Skin epidermis (tissue), 12 donors: ENCODE measurements around the gene SLC16A8.
"Not testable (repeated sequence)": the region's sequence is repeated elsewhere in the genome, so short reads cannot be mapped to it uniquely, and the experiment has no call there.

ENCODE experiments used
- H3K27ac ChIP-seq, 21 experiments: fragments of 200-600 bp; sonication (generic) in 11 of 21; one replicate each; pipeline ENCODE4 v1.5.0; 2020; ENCODE audit warnings: mild to moderate bottlenecking in 3 of 21, inconsistent platforms in 2 of 21, moderate library complexity in 2 of 21
- H3K4me3 ChIP-seq, 7 experiments: fragments of 200-600 bp; sonication (generic) in 2 of 7; one replicate each; pipeline ENCODE4 v1.5.0; 2020; ENCODE audit warnings: inconsistent platforms in 2 of 7, mild to moderate bottlenecking in 2 of 7, moderate library complexity in 1 of 7

The SLC16A8 gene

DNA sequence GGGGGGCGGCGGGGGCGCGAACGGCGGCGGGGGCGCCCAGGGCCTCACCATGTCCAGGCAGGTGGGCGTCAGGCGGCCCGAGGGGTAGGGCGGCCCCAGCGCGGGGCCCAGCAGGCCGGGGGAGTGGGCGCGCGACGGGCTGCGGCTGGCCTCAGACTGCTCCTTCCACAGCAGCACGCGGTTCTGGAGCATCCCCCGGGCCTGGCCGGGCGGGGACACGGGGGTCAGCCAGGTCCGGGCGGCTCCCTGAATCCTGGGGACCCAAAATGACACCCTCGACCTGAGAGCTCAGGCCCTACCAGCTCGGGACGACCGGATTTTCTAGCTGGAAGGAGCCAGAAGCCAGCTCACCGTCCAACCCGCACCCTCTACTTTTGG, 5.5 kb upstream of the SLC16A8 start:
- Histone ChIP-seq H3K4me3 (peak overlapping the region in 3 of 7 experiments; percentile 11 to 27 (median 13)), H3K27ac (peak overlapping the region in 1 of 21 experiments; percentile 26)

DNA sequence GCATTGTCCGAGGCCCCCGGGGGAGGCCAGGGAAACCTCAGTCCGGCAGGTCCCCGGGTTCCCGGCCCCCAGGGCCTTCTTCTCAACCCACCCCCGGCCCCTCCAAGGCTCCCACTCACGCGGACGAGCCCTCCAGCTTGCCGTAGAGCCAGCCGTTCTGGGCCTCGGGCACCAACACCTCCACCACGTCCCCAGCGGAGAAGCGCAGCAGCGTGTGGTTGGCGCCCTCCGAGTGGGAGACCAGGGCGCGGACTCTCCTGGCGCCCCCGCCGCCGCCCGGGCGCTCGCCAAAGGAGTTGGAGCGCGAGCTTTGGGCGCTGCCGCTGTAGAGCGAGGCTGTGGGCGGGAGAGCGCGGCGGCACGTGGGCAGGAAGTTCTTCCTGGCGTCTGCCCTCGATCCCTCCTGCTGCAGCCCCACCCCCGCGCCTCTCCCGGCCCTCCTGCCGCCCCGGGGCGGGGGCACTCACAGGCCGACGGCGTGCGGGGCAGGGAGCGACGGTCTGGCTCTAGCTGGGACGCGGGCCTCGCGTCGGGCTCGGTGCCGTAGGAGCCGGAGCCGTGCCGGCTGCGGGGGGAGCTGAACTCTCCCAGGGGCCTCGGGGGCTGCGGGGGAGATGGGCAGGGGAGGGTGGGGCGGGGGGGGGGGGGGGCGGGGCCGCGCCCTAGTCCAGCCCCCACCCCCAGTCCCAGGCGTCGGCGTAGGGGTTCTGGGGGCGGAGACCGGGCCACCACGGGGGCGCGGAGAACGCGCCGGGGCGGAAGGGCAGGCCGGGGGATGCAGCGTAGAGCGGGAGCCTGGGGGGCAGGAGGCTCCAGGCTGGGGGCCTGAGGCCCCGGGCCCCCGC, 4.9 kb upstream of the SLC16A8 start:
- H3K4me3 ChIP-seq, result peak overlapping the region in 6 of 7 experiments; percentile 1 to 27 (median 12)
- peak overlapping the region in 2 of 21 experiments; percentile 26 to 47 for H3K27ac ChIP-seq

DNA sequence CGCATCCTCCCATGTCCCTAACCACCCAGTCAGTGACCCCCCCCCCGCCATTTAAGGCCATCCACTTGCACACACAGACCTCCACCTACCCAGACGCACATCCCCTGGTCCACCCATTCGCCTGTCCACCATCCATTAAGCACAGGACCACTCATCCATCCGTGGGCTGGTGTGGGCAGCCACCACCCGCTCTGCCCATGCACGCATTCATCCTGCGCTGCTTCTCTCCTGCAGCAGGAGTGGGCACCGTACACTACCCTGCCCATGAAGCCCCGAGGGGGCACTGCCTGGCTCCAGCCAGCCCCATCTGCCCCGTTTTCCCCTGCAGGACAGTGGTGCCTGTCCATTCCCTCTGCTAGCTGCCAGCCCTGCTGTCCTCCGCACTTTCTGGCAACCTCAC, 3.9 kb upstream of the SLC16A8 start:
- no peak overlapping the region for H3K4me3 ChIP-seq
- no peak overlapping the region for H3K27ac ChIP-seq

DNA sequence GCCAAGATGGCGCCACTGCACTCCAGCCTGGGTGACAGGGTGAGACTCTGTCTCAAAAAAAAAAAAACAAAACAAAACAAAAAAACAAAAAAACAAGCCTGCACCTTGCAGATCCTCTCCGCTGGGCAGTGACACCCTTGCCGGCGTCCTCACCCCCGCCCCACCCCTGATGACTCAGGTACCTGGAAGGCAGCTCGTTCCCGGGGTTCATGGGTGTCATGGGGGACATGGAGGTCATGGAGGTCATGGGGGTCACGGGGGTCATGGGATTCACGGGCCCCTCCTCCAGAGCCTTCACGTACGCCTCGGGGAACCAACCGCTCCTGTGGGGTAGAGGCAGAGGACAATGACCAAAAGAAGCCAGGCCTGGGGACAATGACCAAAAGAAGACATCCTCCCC, 3.0 kb upstream of the SLC16A8 start:
- Histone ChIP-seq H3K4me3 (no peak overlapping the region), H3K27ac (no peak overlapping the region)

DNA sequence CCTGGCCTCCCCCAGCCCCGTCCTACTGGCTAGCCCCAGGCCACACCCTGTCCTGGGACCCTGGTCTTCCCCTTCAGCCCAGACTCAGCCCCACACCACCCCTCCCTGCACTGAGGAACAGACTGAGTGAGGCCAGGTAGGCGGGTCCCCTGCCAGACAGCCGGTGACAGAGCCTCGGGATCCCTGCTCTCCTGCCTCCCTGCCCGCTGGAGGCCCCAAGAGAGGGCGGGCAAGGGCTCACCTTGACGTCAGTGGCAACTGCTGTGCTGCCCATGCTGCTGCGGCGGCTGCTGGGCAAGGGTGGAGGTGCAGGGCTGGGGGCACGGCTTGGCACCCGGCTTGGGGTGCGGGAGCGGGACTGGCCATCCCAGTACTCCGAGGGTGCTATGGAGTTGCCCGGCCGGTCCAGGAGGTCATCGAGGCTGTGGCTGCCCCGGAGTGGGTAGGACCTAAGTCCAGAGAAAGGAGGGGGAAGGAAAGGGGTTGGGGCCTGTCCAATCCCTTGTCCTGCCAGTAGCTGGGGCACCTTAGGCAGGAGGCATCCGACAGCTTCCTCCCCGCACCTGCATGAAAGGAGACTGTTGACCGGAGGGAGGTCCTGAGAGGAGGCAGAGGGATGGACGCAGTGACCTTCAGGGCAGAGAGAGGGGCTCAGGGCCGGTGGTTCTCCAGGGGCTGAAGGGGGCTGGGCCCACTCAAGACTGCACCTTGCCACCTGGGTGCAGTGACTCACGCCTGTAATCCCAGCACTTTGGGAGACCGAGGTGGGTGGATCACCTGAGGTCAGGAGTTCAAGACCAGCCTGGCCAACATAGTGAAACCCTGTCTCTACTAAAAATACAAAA, 2.2 kb upstream of the SLC16A8 start:
- Histone ChIP-seq H3K4me3 (no peak overlapping the region), H3K27ac (no peak overlapping the region)

DNA sequence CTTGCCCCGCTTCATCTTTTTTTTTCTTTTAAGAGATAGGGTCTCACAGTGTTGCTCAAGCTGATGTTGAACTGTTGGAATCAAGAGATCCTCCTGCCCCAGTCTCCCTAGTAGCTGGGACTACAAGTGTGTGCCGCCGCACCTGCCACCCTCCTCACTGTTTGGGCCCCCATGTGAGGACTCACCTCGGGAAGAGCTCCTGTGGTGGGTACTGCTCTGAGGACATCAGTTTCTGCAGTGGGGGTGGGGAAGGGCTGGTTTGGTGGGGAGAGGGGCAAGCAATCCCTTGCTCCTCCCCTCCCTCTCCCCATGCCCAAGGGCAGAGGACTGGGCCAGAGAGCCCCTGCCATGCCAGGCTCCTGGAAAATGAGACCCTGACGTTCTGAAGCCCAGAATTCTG, 1.5 kb upstream of the SLC16A8 start:
- Histone ChIP-seq H3K27ac (no peak overlapping the region), H3K4me3 (no peak overlapping the region)

DNA sequence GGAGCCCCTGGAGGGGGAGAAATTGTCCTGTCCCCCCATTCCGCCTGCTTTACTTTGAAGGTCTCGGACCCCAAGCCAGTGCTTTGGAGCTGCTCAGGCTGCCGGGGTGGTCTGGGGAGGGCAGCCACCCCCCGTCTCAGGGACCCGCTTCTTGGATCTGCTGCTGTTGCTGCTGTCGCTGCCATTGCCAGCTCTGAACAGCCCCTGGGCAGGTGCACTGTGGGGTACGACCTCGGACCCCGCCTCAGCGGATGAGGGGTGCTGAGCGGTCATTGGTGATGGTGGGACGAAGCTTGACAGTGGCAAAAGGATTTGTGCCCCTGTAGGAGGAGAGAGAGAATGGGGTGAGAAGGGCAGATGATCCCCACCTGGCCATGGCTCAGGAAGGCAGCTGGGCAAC, 1.1 kb upstream of the SLC16A8 start:
- H3K27ac ChIP-seq, result no peak overlapping the region
- H3K4me3 ChIP-seq, result no peak overlapping the region

DNA sequence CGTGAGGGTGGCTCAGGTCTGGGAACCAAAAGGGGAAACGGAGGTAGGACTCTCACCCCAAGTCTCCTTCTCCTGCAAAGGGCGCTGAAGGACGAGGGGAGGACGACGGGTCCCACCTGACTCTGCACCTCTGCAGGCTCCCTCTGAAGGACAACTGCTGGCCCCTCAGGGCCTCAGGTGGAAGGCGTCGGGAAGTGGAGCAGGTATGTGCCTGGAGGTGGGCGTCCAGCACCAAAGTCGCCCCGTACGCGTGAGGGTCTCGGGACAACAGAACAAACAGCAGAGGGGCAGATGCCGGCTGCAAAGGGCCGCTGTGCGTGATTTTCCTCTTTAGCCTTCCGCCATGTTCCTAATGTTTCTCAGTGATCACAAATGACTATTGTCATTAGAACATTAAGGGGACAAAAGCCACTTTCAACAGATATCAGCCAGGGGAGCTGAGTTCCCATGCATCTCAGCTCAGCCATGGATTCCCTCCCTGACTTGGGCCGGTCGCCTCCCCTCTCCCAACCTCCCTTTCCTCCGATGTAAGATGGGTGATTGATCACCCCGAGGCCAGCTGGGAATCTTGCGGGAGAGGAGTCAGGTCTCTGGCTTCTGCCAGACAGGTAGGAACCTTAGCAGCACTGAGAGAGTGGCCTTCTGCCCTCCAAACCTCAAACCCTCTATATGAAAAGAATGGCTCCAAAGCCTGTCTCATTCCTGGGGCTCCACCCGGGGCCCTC, 836 bp downstream of the SLC16A8 start:
- Histone ChIP-seq H3K27ac (peak overlapping the region in 1 of 21 experiments; percentile 10), H3K4me3 (no peak overlapping the region)

DNA sequence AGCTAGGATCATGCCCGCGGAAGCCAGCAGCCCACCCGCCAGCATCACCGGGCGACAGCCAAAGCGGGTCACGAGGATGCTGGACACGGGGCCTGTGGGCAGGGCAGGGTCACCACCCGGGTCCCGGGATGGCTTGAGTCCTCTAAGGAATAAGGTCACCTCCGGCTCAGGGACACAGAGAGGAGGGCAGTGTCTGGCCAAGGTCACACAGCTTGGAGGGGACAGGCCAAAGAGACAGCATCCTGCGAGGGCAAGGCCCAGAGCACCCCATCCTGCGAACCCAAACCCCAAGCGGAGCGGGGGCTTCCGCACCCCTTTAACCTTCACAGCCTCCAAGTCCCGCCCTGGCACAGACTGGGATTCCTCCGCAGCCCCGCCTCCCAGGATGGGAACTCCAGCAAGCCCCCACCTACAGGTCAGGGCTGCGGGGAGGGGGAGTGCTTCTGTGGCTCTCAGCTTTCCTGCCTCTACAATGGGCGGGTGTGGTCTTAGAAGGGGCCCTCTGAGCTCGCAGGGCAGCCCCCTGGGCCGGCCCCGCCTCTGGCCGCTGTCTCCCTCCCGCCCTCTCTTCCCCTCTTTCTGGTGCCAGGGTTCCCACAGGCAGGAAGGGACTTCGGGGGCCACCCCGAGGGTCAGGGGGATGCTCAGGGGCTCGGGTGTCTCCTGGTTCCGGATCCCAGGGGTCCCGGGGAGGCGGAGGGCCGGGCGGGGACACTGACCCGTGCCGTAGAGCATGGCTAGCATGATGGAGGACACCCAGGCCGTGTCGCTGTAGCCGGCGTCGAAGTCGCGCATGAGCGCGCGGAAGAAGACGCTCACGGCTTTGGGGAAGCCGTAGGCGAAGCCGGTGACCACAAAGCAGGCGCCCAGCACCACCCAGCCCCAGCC, 1.8 kb downstream of the SLC16A8 start:
- H3K4me3 ChIP-seq, result peak overlapping the region in 3 of 7 experiments; percentile 15 to 36 (median 26)
- peak overlapping the region in 1 of 21 experiments; percentile 10 for H3K27ac ChIP-seq

DNA sequence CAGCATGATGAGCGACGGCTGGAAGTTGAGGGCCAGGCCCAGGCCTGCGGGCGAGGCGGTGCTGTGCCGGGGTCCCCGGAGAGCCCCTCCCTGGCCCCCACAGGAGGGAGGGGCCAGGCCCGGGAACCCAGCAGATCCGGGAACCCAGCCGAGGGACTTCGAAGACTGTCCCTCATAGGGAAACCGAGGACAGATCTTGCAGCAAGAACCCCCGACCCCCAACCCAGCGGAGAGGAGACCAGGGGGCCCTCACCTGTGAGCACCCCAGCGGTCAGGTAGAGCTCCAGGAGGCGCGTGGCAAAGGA, 2.4 kb downstream of the SLC16A8 start:
- H3K4me3 ChIP-seq, result peak overlapping the region; percentile 15 to 36 (median 20)
- no peak overlapping the region for H3K27ac ChIP-seq

DNA sequence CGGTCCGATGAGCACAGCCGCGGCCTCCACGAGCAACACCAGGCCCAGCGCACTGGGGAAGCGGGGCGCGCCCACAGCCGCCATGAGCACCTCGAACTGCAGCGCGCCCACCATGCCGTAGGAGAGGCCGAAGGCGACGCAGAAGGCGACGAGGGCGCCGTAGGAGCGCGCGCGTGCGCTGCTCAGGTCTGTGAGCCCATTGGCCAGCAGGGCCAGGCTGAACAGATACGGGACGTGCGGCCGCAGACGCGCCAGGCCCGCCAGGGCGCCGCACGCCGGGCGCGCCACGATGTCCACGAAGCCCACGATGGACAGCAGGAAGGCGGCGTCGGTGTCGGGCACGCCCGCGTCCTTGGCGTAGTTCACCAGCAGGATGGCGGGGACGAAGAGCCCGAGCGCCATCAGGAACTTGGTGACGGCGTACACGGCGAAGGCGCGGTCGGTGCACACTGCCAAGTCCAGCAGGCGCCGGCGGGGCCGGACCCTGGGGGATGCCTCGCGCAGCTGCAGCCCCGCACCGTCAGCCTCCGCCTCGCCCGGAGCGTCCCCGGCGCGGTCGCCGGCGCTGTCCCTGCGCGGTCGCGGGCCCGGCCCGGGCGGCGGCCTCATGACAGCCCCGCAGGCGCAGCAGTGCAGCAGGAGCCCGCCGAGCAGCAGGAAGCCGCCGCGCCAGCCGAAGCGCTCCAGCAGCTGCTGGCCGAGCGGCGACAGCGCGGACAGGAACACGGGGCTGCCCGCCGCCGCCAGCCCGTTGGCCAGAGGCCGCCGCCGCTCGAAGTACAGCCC, 2.9 kb downstream of the SLC16A8 start:
- Histone ChIP-seq H3K27ac (peak overlapping the region in 1 of 21 experiments; percentile 18), H3K4me3 (peak overlapping the region; percentile 15 to 36 (median 20))

DNA sequence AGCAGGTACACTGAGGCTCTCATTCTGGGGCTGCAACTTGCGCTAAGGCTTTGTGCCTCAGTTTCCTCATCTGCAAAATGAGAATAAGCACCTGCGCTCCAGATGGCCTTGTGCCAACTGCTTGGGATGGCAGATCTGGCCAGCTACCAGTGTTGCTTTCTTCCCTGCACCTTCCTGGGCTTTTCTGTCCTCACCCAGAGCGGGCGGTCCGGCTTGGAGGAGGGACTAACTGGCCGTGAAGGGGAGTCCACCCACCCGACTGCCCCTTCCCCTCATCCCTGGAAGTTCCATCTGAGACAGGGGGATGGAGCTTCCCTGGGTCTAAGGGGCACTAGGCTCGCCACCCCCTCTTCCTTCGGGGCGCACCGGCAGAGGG, 3.5 kb downstream of the SLC16A8 start:
- Histone ChIP-seq H3K4me3 (peak overlapping the region in 4 of 7 experiments; percentile 15 to 36 (median 20)), H3K27ac (peak overlapping the region in 1 of 21 experiments; percentile 18)

DNA sequence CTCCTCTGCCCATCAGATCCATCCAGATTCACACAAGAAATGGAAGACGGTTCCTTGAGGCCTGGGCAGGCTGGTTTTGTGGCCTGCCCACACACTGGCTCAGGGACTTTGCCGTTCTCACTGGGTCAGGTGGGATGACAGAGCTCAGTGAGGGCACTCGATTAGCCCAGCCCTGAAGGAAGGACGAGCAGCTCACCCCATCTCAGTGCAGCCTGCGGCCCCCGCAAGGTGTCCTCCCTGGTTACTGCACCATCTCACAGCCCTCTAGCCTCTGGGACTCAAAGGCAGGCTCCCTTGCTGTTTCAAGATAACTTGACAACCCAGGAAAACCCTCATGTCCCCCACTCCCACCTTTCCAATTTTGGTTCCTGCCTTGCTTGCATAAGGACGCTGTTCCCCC, 4.2 kb downstream of the SLC16A8 start:
- Histone ChIP-seq H3K4me3 (no peak overlapping the region), H3K27ac (no peak overlapping the region)

DNA sequence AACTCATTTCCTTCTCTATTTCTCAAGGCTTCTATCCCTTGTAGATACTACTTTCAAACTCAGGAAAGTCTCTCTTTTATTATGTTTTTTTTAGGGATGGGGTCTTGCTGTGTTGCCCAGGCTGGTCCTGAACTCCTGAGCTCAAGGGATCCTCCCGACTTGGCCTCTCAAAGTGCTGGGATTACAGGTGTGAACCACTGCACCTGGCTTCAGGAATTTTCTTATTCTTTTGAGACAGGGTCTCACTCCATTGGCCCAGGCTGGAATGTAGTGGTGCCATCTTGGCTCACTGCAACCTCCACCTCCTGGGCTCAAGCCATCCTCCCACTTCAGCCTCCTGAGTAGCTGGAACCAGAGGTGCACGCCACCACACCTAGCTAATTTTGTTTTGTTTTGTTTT, 4.8 kb downstream of the SLC16A8 start:
- not testable (repeated sequence) for H3K4me3 ChIP-seq, H3K27ac ChIP-seq

DNA sequence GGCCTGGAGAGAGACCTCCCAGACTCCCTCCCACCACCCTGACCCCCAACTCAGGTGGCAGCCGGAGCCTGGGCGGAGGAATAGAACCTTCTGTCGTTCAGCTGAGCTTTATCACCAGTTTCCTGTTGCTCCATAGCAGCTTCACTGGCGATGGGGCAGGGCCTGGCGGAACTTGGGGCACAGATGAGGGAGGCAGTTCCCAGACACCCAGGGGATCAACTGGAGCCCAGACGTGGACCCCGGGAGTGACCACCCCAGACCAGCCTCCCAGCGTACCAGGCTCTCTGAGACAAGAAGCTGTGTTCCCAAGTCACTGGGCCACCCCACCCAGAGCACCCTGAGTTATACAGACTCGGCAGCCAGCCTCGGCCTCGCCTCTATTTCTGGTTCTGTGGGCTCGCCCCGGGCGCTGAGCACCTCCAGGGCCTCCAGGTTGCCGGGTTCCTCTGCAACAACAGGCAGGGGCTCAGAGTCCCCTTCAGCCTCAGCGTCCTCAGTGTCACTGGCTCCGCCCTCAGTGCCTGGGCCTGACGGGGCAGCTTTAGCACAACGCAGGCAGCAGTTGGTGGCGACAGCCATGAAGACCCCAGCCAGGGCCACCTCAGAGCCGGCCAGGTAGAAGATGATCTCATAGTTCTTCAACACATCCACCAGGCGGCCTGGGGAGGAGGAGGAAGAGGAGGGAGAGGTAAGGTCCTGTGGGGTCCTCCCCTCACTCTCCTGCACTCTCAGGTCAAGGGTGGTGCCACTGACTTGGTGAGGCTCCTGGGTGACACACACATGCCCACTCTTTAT, 5.7 kb downstream of the SLC16A8 start:
- H3K27ac ChIP-seq, result no peak overlapping the region
- no peak overlapping the region for H3K4me3 ChIP-seq

DNA sequence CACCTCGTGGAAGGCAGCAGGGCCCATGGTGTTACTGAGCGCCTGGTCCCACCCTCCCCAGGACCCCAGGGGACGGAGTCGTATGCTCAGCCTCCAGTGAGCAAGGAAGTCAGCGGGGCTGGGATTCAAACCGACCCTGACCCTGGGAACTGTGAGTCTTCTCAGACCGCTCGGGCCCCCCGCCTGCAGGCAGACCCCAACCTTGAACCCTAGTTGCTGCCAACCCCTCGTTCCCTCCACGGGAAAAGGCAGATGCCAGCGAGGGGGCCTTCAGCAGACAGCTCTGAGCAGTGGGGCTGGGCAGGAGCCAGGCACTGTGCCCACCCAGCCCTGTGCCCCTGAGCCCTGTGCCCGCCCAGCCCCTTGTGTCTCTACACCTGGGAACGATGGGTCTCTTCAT, 6.4 kb downstream of the SLC16A8 start:
- Histone ChIP-seq H3K27ac (no peak overlapping the region), H3K4me3 (no peak overlapping the region)

DNA sequence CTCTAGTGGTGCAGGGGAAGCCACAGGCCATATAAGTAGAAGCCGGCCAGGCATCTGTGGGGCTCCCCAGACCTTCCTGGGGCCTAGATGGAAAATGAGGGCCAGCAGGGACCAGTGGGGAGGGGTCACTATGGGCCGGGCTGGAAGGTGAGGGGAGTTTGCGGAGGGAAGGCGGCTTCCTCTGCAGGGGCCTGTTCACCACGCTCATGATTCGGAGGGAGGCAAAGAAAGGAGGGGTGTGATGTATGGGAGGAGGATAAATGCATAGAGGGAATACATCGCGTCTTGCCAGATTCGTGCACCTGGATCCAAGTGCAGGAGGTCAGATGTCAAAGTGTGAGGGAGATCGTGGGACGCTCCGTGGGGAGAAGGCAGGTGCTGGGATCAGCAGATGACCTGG, 6.9 kb downstream of the SLC16A8 start:
- Histone ChIP-seq H3K27ac (no peak overlapping the region), H3K4me3 (no peak overlapping the region)

DNA sequence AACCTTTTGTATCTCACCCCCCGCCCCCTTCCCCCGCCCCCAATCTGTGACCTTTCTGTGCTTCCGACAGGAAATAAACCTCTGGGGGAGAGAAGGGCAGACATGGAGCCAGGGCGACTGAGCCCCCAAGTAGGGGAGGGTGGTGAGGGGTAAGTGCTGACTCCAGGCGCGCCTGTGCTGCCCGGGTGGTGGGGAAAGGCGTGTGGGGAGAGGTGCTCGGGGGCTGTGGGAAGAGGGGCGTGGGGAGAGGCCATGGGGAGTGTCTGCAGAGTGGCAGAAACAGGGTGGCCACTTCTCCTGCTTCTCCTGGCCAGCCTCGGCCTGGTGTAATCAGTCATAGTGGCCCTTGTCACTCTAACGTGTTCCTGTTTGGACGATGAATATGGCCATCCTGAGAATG, 8.0 kb downstream of the SLC16A8 start:
- H3K27ac ChIP-seq, result no peak overlapping the region

More for the DNA sequence above, 8.0 kb downstream of the SLC16A8 start:
- H3K4me3 ChIP-seq, result no peak overlapping the region
